ENCODE results near the gene KCNC3.

The KCNC3 gene

GRCh38 chr19:50319156-50319555, 10.0 kb downstream of the KCNC3 start (continued):
- TF ChIP-seq ZNF292 (tag by site-specific recombination; IDR thresholded peaks at IDR 0.05; ENCODE audit: borderline replicate concordance, low read depth): no peak

GRCh38 chr19:50318438-50318837, 10.7 kb downstream of the KCNC3 start:
- ChIA-PET CTCF (interaction anchor here (0.7 to 1.2 kb wide), 3 partner anchors 163 to 171 kb away, joined by 3 to 4 read pairs (median 4); no protein-coding TSS in a partner anchor), POLR2A (interaction anchor here (1.4 kb wide), 1 partner anchor 11 kb away, joined by 4 read pairs; the partner anchor contains the start of gene KCNC3)
- H3K27ac ChIP-seq (ENCODE audit: extremely low read depth, low read depth, low read length): no peak overlapping the region
- peaks cover 5% of the 10 kb centered on the region; the same call in 1 of the 2 replicates for H3K4me1 ChIP-seq (ENCODE audit: control insufficient read depth, insufficient read depth, low read length)
- H3K9me3 ChIP-seq (ENCODE audit: control insufficient read depth, insufficient read depth, low read depth, low read length): no peaks in the 10 kb centered on the region
- H3K36me3 ChIP-seq (ENCODE audit: control insufficient read depth in 2 of 2, insufficient read depth in 1 of 2, low read length in 2 of 2): peaks cover 0 to 3% of the 10 kb centered on the region in 2 experiments; a peak in 1 of 3 replicates
- no peak overlapping the region for H3K4me3 ChIP-seq (ENCODE audit: low read depth, low read length)
- no peak for TF ChIP-seq ZBTB48 (tag by site-specific recombination; IDR thresholded peaks at IDR 0.05)
- no peak for TF ChIP-seq ZNF747 (tag by site-specific recombination; IDR thresholded peaks at IDR 0.05)
- TF ChIP-seq ZNF311 (tag by site-specific recombination; IDR thresholded peaks at IDR 0.05; ENCODE audit: borderline replicate concordance): no peak
- no peak for TF ChIP-seq ZNF692 (tag by site-specific recombination; IDR thresholded peaks at IDR 0.05)
- no peak for TF ChIP-seq ZSCAN23 (tag by site-specific recombination; IDR thresholded peaks at IDR 0.05)

GRCh38 chr19:50317115-50317514, 12.1 kb downstream of the KCNC3 start:
- POLR2A ChIA-PET: interaction anchor here (1.5 kb wide), 1 partner anchor 17 kb away, joined by 4 read pairs; no protein-coding TSS in a partner anchor
- Histone ChIP-seq H3K27ac (ENCODE audit: extremely low read depth, low read depth, low read length) (no peak overlapping the region), H3K4me1 (ENCODE audit: control insufficient read depth, insufficient read depth, low read length) (peaks cover 9% of the 10 kb centered on the region), H3K36me3 (ENCODE audit: control insufficient read depth in 2 of 2, insufficient read depth in 1 of 2, low read length in 2 of 2) (no peaks in the 10 kb centered on the region), H3K4me3 (ENCODE audit: low read depth, low read length) (no peak overlapping the region), H3K9me3 (ENCODE audit: control insufficient read depth, insufficient read depth, low read depth, low read length) (no peaks in the 10 kb centered on the region)
- CTCF ChIA-PET: interaction anchor here (0.5 to 1.0 kb wide), 2 partner anchors 115 to 1728 kb away, joined by 3 read pairs; no protein-coding TSS in a partner anchor
- TF ChIP-seq ZNF26 (tag by site-specific recombination; IDR thresholded peaks at IDR 0.05): no peak
- TF ChIP-seq PRDM10 (tag by site-specific recombination; IDR thresholded peaks at IDR 0.05): peak; percentile 70
- peak; percentile 35 for TF ChIP-seq ZFHX2 (tag by site-specific recombination; conservative IDR thresholded peaks at IDR 0.05)
- no peak for TF ChIP-seq REST (tag by site-specific recombination; IDR thresholded peaks at IDR 0.05)
- TF ChIP-seq EGR2 (tag by site-specific recombination; IDR thresholded peaks at IDR 0.05; ENCODE audit: low read depth): peak; percentile 53
- TF ChIP-seq HOXA7 (CRISPR knock-in tag; IDR thresholded peaks at IDR 0.05; ENCODE audit: borderline replicate concordance): no peak
- no peak for TF ChIP-seq ZFP41 (tag by site-specific recombination; IDR thresholded peaks at IDR 0.05; ENCODE audit: borderline replicate concordance)

Measured in HEK293 (cell line).